Activated T-helper 9 cell treated with anti-CD3 and anti-CD28 coated beads, Interleukin-2, amount 50 U/mL, for 16 hours (primary cell): Measurements from ENCODE around the gene CTSL.

ENCODE experiments used
- DNase-seq: peaks from one replicate; pipeline ENCODE4 v3.0.0-alpha.2; 2020; ENCODE audit warnings: low read depth

CTSL gene

DNA sequence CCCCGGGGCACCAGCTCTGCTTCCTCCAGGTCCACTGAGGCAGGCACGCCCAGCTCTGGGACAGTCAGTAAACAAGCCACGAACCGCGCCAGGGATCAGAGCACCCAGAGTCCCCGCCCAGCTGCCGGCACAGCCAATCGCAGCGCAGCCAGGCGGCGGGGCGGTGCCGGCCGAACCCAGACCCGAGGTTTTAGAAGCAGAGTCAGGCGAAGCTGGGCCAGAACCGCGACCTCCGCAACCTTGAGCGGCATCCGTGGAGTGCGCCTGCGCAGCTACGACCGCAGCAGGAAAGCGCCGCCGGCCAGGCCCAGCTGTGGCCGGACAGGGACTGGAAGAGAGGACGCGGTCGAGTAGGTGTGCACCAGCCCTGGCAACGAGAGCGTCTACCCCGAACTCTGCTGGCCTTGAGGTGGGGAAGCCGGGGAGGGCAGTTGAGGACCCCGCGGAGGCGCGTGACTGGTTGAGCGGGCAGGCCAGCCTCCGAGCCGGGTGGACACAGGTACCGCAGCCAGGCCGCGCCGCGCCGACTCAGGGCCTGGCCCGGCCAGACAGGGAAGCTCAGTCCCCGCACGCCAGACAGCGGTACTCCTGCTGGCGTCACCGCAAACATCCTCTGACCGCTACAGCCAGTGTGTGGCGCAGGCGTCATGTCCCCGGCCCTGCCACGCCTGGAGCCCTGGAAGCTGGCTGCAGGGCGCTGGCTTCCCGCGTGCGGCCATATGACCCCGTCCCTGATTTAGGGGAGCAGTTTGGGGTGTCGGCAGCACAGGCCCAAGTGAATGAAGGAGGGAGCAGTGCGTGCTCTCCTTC lies at the start of gene CTSL:
TSS of gene CTSL (plus strand) at position 220 of the 810 bp plus-strand sequence. CDS start 1,485 bp downstream, outside the sequence.
- peak; percentile 34 for DNase-seq

DNA sequence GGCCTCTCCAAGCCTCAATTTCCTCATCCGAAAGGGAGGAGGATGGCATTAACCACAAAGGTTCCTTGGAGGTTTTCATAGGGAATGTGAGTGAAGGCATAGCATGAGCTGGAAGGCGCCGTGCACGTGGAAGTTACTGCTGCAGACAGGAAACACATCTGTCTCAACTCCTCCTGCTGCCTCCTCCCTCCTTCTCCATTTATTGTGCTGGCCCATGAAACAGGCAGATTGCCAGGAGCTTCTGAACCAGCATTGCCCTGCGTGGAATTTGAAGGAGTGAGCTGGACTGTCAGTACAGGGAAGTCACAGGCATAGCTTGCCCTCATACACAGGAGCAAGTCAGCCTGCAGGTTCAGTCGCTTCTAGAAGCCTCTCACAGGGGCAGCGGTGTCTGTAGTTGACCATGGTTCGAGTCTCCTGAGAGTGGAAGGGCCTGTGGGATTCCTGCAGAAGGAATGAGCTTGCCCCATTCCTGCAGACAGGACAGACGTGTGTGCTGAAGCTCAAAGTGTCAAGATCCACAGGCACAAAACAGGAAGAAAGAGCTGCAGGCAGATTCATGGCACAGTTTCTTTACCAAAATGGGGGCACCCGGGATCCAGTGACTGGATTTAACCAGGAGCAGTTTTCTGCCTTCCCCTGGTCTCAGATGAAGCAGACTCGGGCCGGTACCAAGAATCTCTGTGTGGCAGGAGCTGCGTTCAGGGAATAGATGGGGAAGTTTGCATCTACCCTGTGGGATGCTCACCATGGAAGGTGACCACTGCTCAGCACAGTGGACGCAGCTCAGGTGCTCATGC lies 48.7 kb upstream of the CTSL start:
- no peak for DNase-seq

DNA sequence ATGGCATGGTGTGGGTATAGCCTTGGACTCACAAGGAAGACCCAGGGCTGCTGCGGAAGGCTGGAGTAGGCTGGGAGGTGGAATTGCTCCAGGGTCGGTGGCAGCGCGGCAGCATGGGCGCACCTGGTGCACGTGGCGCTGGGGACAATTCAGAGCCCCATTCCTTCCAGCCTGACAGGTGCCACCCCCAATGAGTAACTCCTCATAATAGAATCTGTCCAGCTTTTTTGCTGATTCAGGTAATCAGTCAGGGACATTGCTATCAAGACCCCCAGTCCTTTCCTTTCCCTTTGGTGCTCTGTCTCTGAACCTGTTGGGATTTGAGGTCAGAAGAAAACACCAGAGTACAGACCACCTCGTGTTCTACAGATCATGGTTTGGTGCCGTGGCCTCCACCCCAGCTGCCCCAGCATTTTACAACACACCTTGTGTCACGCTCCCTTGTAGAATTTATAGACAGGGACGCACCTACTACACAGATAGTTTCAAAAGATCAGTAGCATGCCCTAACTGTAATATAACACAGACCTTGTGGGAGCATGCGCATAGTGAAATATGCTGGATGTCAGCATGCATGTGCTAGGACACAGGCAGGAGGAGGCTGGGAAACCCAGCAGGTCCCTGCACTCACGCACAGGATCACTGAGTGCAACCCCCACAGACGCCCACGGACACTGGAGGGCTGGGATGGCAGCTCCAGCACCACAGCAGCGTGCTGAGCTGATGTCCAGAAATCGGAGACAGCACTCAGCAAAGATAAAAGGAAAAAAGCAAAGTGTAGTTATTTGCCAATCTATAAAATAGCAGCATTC lies 47.9 kb upstream of the CTSL start:
- no peak for DNase-seq

DNA sequence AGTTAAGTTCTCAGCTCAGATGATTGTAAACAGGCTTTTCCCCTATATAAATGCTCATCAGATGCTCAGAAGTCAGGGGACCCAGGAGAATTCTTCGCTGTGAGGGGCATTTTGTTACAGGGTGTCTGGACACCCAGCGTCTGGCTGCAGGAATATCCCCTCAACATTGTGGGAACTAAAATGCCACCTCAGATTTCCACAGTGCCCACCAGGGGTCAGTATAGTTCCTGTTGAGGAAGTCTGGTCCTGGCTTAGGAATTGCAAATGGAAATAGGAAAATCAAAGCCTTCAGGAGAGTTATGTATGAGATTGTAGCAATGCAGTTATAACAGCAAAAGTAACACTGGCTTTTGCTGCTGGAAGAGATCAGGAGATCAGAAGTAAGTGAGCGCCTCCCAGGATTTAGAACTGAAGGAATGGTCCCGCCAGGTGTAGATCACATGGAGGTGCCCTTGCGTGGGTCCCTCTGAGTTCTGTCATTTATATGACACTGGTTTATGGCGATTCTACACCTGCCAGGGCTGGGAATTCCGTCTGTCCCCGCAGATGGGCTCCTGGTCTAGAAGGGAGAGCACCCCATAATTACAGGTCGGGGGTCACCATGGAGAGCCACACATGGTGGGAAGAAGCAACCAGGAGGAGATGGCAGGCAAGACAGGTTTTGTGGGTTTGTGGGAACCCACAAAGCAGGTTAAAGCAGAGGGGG lies 47.1 kb upstream of the CTSL start:
- DNase-seq, result no peak

DNA sequence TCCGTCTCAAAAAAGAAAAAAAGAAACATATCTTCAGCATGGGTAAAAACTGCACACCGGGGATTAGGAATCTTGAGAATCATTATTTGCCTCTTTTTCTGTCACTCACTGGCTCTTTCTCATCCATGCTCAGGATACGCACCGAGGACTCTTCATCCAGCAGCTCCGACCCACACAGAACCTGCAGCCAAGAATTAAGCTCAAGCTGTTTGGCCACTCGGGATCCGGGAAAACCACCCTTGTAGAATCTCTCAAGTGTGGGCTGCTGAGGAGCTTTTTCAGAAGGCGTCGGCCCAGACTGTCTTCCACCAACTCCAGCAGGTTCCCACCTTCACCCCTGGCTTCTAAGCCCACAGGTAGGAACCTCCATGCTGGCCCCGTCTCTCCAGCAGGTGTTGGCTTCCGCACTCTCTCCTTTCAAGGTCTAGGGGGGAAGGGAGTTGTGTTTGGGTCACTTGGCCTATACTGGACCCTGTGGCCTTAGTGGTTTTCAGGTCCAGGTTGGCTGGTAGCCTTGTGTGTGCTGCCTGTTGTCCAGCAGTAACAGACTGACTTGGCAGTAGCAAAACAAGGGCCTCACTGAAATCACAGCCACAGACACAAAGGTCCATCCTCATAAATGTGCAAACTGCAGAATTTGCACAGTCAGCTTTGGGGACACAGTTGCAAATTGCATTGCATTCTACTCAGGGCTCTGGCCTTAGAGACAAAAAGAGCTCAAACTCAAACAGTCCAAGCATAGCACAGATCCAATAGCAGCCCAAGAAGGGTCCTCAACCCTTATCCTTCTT lies 44.5 kb upstream of the CTSL start:
- DNase-seq, result no peak

DNA sequence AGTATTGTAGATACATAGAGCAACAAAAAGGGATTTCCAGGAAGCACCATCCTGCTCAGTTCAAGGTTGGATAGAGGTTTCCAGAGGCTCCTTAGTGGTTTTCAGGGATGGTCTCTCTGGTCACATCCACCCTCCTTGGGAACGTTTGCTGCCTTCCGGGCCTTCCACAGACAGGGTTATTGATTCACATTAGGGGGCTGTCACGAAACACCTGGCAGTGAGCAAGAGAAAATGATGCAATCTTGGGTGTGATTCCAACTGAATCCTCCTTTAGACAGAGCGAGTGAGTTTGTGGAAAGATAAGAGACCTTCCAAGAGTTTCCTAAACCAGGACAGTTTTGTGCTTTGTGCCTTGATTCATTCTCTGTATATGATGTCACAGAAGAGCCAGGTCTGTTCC lies 43.8 kb upstream of the CTSL start:
- DNase-seq, result no peak

DNA sequence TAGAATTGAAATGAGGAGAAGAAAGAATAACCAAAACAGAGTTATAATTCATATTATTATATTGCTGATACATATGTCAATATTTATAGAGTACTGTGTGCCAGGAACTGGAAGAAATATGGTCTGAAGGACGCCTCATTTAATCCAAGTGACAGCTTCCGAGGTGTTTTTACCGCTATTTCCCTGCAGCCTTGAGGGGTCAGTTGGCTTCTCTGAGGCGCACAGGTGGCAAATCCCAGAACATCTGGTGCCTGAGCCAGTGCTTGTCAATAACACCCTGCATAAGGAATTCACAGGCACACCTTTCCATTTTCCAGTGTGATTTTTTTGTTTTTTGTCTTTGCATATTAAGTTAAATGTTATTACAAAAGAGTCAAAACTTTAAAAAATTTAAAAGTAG lies 43.3 kb upstream of the CTSL start:
- DNase-seq, result no peak

DNA sequence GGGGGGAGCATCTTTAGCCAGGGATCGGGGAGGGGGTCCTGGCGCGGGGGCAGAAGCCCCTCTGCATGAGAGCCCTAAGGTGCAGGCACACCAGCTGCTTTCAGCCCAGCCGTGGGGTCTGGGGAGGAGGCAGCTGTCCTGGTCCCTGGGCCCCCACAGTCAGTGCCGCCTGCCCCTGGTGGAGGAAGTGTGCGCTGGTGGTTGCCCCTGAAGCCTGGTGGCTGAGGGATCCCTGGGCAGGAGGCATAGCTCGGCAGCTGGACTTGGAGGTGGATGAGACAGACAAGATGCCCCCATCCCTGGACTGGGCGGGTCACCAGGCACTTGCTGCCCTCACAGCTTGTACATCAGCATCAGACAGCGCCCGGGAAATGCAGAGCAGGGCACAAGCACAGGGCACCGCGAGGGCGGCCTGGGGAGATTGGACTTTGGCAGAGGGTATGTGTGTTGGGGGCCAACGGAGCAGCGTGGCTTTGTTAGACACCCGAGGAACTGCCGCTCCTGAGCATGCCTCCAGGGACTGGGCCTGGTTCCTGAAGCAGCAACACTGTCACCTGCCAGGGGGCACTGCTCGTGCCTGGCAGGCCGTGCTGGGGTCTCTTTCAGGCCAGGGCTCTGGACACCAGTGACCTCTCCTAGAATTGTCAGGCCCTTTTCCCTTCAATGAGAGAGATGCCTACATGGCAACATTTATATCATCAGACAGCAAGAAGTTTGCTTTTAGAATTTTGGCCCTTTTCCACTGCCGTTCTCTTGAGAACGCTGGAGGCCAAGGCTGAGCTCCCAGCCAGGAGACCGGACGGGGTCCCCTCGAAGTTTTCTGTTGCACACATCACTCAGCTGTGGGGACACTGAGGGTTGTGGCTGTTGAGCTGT lies 41.9 kb upstream of the CTSL start:
- no peak for DNase-seq

DNA sequence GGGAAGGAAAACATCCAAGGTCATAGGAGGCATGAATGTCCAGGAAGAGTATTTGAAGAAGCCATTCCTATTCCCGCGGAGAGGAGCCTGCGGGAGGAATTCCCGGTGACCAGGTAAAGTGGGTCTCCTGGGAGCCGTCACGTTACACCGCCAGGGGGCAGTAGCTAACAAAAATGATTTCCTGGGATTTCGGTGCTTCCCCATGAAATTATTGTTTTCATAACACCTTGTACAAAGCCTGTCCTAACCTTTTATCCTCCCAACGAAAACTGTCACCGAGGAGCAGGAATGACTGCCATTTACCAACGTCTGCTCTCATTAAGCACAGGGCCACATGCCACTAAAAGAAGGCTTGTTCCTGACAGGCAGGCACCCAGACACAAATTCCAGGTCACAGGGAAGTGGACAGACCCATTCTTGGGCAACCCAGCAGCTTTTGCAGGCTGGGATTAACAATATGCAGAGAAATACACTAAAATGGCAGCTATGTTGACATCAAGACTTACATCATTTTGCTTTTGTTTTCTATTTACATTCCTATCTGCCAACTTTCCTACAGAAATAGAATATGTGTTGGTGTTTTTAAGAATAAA lies 41.2 kb upstream of the CTSL start:
- no peak for DNase-seq

DNA sequence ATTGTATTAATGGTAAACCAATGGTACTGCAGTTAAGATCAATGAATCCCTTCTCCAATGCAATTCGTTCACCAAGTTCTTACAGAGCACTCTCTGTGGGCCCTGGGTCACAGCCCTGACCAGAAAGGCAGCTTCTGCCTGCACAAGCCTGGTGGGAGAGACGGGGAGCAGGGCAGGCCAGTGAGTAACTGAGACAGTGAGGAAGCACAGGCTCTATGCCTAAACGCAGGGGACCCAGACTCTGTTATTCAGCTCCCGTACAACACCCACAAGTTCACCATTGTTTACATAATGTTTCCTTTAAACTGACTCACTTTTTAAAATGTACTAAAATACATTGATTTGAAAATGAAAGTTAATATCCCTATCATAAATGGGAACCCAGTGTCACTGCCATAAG lies 40.5 kb upstream of the CTSL start:
- DNase-seq, result no peak

DNA sequence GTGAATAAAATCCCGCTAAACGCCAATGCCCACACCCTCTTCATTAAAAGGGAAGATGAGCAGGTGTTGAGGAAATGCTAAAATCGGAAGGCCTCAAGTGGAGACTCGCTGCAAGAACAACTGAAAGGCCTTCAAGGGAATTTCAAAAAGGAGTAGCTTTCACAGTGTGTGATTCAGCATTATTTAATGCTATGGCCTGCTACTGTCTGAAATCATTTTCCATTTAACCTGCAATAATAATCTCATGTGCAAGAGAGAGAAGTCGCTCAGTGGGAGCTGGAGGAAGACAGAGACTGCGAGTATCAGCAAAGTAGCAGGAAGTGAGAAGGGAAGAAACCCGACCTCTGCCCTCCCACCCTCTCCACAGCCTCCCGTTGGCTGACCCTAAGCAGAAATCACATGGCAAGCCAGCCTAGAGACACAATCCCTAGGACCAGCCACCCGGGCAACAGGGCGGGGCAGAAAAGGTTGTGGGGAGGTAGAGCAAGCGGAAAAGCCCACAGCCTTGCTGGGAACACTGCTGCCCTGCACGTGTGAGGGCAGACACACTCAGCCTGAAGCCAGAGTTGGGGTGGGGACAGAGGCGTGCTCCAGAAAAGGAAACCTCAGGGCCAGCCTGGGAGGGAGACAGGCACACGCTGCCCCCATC lies 39.9 kb upstream of the CTSL start:
- no peak for DNase-seq

DNA sequence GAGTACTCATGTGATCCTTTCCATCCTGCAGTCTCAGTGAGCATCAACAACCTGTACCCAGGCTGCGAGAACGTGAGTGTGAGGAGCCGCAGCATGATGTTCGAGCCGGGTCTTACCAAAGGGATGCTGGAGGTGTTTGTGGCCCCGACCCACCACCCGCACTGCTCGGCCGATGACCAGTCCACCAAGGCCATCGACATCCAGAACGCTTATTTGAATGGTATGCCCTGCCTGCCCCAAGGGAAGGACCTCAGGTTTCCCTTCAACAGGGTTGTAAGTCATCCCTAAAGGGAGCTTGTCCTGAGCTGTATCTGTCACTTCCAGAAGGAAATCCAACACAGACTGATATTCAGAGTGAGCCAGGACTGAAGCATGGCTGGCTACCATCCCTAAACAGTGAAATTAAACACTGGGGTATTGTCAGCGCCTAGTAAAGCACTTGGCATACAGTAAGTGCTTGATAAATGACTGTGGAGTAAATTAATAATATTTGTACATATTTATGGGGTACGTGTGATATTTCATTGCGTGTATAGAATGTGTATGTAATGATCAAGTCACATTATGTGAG lies 39.3 kb upstream of the CTSL start:
- no peak for DNase-seq

DNA sequence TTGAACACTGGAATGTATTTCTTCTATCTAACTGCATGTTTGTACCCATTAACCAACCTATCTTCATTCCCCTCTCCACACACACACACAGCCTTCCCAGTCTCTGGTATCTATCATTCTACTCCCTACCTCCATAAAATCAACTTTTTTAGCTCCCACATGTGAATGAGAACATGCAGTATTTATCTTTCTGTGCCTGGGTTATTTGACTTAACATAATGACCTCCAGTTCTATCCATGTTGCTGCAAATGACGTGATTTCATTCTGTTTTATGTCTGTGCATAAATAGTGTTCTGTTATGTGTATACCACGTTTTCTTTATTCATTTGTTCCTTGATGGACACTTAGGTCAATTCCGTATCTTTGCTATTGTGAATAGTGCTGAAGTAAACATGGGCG lies 38.7 kb upstream of the CTSL start:
- DNase-seq, result no peak

DNA sequence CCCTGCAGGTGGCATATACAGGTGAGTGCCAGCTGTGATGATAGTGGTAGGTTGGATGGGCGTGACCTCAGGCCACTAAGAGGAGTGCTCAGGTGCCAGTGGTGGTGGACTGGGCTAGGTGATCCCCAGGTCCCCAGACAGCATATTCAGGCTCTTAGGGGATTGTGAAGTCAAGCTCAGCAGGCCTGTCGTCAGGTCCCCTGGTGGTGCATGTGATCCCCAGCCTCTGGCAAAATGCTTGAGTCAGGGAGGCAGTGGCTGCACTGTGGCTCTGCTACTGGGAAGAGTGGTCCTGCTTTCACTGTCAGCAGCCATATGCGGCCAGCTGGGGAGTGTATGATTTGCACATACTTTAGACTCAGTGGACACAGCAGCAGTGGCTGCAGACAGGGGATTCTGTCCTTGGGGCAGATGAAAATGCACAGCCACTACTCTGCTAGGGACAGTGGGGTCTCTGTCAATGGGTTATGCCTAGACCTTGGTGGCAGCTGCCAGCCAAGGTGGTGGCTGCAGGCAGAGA lies 31.6 kb upstream of the CTSL start:
- no peak for DNase-seq

DNA sequence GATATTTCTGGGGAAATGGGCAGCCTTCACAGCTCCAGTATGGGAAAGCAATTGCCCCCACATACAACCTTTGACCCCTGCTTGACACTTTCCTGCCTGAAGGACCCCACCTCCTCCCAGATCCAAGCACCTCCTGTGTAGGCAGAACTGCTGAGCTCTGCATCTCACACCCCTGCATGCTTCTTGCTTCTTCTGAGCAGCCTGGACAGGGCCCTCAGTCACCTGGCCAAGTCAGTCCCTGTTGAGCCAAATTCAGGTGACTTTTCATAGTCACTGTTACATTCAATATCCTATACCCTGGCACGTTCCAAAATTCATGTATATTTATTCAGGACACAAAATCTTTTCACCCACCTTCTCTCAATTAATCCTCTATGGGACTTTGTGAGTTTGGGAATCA lies 30.4 kb upstream of the CTSL start:
- DNase-seq, result no peak

DNA sequence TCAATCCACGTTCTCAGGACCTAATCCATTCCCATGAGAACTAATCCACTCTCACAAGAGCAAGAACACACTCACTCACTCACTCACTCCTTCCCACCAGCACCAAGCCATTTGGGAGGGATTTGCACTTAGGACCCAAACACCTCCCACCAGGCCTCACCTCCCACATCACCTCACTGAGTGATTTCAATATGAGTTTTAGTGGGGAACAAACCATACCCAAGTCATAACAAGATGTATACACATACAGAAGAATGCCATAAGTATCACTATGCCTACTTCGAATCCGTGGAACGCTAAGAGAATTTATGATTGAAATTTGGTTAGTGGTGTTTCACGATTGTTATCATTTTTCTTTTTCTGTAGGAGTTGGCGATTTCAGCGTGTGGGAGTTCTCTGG lies 29.3 kb upstream of the CTSL start:
- no peak for DNase-seq

DNA sequence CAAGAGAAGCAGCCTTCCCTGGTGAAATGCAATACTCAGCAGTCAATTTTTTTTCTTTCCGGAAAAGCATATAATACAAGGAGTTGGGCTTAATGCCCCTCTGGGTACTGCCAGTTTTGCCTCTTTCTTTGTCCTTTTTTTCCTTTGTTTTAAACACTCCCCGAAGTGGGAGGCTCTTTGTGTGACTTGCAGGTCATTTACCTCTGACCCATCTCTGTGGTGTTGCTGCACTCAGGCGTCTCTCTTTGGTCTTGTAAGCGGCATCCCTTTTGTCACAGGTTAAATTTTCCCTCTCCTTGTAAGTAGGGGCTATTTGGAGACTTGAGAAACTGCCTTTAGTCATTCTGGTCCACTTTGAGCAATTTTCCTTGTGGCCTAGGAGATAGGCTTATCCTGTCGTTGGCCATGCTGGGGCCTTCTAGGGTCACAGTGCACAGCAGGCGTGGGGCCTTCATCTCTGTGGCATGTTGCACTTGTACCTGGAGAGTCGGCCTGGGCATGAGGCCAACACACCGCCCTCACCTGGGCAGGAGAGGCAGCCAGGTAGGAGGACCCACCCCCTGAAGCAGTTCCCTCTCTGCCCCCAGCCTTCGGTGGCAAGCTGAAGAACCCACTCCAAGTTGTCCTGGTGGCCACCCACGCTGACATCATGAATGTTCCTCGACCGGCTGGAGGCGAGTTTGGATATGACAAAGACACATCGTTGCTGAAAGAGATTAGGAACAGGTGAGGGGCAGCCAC lies 27.7 kb upstream of the CTSL start:
- DNase-seq, result no peak

DNA sequence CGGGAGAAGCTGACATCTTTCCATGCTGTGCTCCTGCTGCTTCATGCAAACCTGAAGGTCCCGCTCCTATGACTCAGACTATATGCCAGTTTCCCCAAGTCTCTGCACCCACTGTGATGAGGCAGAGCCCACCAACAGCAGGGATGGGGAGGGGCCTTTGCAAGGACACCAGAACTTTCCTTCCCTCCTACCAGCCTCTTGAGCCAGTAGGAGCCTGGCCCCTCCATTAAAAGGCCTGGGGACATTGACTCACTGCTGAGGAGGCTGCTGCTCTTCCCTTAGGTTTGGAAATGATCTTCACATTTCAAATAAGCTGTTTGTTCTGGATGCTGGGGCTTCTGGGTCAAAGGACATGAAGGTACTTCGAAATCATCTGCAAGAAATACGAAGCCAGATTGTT lies 26.1 kb upstream of the CTSL start:
- DNase-seq, result no peak
